GM10847 (cell line): ENCODE measurements around the gene PALLD.

Experiments
- POLR2A ChIP-seq: IDR thresholded peaks from 2 replicates; pipeline ENCODE4 v1.6.1; 2011; ENCODE audit not compliant: insufficient read length; ENCODE audit errors: extremely low read depth

Gene PALLD

DNA sequence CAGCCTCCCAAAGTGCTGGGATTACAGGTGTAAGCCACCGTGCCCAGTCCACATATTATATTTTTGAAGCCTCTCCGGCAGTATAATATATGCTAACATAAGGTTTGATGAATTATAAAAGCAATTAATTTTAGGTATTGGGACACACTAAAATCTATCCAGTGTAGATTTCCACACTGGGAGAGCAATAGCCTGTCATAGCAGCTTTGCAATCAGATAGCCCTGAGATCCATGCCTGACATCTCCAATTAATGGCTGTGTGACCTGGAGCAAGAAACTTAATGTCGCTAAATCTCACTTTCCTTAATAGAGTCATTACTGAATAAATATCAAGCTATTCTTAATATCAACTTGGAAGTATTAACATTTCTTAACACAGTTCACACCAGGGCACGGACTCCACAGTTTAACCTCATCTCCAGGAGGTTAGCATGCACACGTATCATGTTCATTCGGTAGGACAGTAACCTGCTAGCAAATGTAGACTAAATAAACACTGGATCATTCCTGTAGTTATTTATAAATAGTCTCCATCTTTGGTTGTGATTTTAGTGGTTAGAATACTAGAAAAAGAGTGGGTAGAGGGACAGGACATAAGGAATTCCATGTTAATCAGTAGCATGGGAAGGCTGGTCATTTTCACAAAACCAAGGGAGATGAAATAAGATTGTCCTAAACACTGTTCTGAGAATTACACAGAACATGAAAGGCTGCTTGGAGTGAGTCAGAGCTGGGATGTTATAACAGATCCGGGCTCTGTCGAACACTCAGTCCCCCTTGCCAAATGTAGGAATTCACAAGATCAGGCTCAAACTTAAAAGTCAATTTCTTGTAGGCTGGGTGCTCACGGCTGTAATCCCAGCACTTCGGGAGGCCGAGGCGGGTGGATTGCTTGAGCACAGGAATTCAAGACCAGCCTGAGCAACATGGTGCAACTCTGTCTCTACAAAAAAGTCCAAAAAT lies 254.7 kb downstream of the PALLD start:
- TF ChIP-seq POLR2A = no peak

DNA sequence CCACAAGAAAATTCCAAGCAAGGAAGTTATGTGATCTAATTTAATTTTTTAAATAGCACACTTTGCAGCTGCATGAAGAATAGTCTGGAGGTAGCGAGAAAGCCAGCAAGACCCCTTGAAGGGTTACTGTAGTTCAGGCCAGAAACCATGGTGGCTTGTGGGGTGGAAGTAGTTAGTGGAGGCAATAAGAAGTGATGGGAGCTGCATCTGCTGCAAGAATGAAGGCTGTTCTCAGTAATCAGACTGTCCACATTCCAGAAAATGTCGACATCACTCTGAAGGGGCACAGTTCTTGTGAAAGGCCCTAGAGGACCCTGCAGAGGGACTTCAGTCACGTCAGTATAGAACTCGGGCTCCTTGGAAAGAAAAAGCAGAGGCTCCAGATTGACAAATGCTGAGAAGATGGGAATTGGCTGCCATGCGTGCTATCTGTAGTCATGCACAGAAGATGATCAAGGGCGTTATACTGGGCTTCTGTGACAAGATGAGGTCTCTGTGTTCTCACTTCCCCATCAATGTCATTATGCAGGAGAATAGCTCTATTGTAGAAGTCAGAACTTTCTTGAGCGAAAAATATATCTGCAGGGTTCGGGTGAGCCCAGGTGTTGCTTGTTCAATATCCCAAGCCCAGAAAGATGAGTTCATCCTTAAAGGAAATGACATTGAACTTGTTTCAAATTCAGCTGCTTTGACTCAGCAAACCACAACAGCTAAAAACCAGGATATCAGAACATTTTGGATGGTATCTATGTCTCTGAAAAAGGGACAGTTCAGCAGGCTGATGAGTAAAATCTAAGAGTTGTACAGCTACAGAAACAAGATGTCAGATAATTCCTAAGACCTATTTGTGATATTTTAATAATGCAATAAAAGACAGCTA lies 259.0 kb downstream of the PALLD start:
- TF ChIP-seq POLR2A = no peak

- TF ChIP-seq POLR2A = no peak
Observed at GRCh38 chr4:168757500-168757899, 260.6 kb downstream of the PALLD start.

GRCh38 chr4:168758351-168758876 lies 261.6 kb downstream of the PALLD start:
- no peak for TF ChIP-seq POLR2A

- TF ChIP-seq POLR2A = no peak
Observed at GRCh38 chr4:168759321-168759720, 262.5 kb downstream of the PALLD start.

GRCh38 chr4:168759959-168760527 lies 263.2 kb downstream of the PALLD start:
- TF ChIP-seq POLR2A = no peak

DNA sequence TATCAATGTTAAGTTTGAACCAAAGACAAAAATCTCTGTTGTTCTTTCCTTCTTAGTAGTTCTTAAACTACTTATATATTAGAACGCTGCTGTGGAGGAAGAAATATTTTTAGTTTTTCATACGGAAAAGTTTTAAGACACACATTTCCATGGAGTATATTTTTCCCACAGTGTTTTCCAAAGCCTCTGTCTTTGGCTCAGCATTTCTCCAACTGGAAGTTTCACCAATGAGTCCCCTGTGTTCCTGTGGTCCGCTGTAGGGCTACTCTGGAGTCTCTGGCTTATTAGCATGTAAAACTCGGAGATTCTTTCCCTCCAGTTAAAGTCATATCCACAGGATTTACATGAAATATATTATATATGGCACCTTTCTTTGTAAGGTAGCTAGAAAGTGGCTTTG lies 264.2 kb downstream of the PALLD start:
- TF ChIP-seq POLR2A = no peak

DNA sequence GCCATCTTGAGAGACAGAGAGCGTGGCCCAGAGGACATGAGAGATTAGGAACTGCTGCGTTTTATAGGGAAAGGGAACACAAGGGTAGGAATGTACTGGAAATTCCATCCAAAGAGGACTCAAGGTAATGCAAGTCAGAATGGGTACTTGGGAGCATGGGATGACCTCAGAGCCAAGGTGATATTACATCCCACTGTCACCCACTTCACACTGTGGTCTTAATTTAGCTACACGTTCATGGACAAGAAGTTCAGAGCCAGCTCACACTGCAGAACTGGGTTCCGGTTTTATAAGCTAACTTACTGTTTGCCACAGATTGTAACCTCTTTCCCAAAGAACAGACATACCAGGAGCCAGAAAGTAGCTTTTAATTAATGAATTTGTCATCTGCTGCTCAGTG lies 268.5 kb downstream of the PALLD start:
- no peak for TF ChIP-seq POLR2A

DNA sequence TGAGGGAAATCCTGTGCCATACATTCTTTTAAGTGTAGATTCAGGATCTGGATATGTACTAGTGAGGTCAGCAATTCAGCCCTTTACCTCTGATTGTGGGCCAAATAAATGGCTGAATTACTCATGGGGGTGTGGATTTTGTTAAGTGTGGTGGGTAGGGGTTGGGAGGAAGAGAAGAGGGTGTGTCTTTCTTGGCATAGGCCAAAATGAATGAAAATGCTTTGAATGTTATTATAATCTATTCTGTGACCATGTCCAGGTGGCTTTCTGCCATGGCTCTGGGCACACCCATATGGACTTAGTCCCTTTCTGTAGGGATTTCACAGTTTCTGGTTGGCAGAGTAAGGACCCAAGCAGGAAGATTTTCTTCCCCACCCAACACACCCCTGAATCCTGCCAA lies 268.9 kb downstream of the PALLD start:
- TF ChIP-seq POLR2A = no peak

DNA sequence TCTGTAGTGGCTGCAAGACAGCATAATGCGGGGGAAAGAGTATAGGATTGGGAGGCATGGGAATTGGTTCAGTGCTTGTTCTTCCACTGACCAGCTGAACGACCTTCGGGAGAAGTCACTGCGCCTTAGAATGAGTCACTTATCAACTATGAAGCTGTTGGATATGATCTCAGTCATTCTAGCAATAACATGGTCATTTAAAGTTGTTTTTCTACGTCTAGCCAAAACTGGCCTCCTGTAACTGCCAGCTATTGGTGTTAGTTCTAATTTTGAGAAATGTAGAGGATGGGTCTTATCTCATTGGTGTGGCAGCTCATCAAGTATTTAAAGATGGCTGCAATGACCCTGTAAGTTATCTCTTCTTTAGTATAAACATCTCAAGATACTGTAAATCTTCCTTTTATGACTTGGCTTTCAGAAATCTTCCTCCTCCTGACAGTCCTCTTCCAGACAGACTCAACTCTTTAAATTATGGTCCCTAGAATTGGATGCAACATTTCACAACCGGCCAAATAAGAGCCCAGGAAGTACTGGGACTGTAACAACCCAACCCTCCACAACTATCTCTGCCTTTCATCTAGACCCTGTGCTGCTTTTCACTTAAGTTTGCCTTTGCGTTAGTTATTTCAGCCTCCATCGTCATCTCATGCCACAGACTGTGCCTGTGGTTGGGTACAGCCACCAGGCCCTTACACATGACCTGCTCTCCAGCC lies 269.9 kb downstream of the PALLD start:
- TF ChIP-seq POLR2A = no peak

GRCh38 chr4:168769416-168769815 lies 272.6 kb downstream of the PALLD start:
- TF ChIP-seq POLR2A = no peak

DNA sequence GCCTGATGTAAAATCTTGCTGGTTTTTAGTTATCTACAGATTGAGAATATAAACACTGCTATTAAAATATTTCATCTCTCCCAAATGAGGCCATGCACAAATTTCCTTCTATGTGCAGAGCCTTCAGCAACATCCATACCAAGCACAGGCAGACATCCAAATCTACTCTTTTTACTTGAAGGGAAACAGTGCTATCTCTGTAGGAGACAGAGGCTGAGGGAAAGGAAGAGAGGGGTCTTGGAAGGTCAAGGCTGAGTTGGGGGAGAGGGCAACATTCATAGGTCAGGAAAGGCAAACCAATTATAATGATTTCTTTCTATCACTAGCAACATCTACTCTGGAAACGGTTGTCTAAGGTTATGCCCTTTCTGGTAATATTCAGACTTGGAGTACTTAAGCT lies 273.0 kb downstream of the PALLD start:
- no peak for TF ChIP-seq POLR2A

- TF ChIP-seq POLR2A = no peak
Observed at GRCh38 chr4:168771251-168771650, 274.4 kb downstream of the PALLD start.

DNA sequence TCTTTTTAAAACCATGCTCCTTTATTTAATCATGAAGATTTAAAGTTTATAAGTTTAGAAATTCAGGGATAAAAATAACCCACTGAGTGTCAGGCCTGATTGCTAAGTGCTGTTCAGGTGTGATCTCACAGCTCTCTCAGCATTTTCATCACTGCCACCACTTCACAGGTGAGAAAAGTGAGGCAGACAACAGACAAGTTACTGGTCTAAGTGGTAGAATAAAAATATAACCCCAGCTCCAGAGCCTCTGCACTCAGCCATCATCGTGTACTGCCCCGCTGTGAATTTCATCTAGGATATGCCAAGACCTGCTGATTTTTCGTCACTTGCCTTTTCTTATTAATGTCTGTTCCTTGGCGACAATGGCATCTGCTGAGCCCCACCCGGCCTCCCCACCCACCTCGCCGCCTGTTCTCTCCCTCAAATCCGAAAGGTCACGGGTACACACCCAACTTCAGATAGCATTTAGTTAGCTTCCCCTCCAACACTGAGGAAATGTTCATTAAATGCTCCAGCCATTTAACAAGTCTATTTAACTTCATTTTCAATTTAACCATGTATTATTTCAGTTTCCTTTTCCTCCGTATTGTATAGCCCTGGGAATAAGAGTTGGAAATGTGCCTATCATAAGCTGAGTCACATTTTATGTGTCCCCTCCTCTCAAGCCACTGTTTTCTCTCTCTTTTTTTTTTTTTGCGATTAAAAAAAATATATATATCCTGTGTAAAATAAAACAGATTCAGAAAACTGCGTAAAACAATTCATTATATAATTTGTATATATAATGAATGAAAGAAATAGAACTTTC lies 276.7 kb downstream of the PALLD start:
- TF ChIP-seq POLR2A = no peak
